Colonic mucosa (tissue), 4 donors: ENCODE data around the gene AP3S2. TPM values are rescaled to one million over a fixed set of nuclear protein-coding genes. Genes with fewer than 3 reads are reported as not detected.
"Not testable (repeated sequence)": the region's sequence is repeated elsewhere in the genome, so short reads cannot be mapped to it uniquely, and the experiment has no call there.

Experiments used
- DNase-seq: peaks from one replicate; pipeline ENCODE4 v3.0.0-alpha.2; 2020
- H3K27ac ChIP-seq: fragments of 200-600 bp; one replicate; pipeline ENCODE4 v1.8.0; 2021
- H3K27me3 ChIP-seq: fragments of 200-600 bp; one replicate; pipeline ENCODE4 v1.8.0; 2021
- H3K36me3 ChIP-seq: fragments of 200-600 bp; one replicate; pipeline ENCODE4 v1.8.0; 2021
- H3K4me1 ChIP-seq: fragments of 200-600 bp; one replicate; pipeline ENCODE4 v1.8.0; 2021; ENCODE audit warnings: mild to moderate bottlenecking
- H3K4me3 ChIP-seq: fragments of 200-600 bp; one replicate; pipeline ENCODE4 v1.8.0; 2021
- H3K9ac ChIP-seq, 2 donors: one replicate each; pipeline ENCODE4 v1.7.0; 2013; ENCODE audit warnings: control low read depth in 2 of 2, low read depth in 2 of 2, low read length in 2 of 2
- H3K9me3 ChIP-seq: fragments of 200-600 bp; one replicate; pipeline ENCODE4 v1.8.0; 2021
- intact Hi-C: fragments of 100-400 bp; cut with DNase I; formaldehyde crosslinking; loops from one replicate; pipeline ENCODE4 v1.14.1; 2022
- total RNA-seq, 2 donors: library from RNA; stranded (reverse); fragmentation: NEBNext Ultra II Directional in 1 of 2; extraction: Animal tissue kit (Norgen Biotek cat#: 25700) in 1 of 2; gene quantifications; one replicate each; pipeline ENCODE4 v1.2.1, GENCODE V29; 2021
- TF ChIP-seq, protein P1 (sequence below): fragments of 200-600 bp; IDR thresholded peaks from one replicate; pipeline ENCODE4 v1.8.0; 2022; ENCODE audit warnings: antibody characterized with exemption, mild to moderate bottlenecking
- donor health status: healthy.
- donor health status: DM: no; HTN: no; CAD: no.
- donor health status: DM: no; HTN: no; CAD: no.

The AP3S2 gene
- total RNA-seq, 2 donors from 2014 or later: 44.5 to 48.6 TPM

DNA sequence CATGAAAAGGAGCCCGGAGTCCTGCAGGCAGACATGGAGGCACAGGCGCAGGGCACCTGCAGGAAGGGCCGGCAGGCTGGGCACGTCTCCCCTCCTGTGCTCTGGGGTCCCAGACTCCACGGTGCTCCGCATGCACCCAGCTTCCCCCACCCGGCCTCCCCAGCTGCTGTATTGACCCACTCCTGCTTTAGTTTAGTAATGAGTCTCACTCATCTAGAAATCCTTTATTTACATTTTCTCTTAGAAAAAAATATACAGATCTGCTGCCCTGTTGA is 109.2 kb downstream of the AP3S2 start:
- no peak for DNase-seq
- Histone ChIP-seq H3K4me3 (no peak overlapping the region), H3K36me3 (no peaks in the 10 kb centered on the region), H3K27me3 (no peaks in the 10 kb centered on the region), H3K27ac (peak overlapping the region; percentile 93), H3K9ac (peak overlapping the region; percentile 6 to 73), H3K9me3 (no peaks in the 10 kb centered on the region), H3K4me1 (peaks cover 28% of the 10 kb centered on the region)
- TF ChIP-seq, protein P1, sequence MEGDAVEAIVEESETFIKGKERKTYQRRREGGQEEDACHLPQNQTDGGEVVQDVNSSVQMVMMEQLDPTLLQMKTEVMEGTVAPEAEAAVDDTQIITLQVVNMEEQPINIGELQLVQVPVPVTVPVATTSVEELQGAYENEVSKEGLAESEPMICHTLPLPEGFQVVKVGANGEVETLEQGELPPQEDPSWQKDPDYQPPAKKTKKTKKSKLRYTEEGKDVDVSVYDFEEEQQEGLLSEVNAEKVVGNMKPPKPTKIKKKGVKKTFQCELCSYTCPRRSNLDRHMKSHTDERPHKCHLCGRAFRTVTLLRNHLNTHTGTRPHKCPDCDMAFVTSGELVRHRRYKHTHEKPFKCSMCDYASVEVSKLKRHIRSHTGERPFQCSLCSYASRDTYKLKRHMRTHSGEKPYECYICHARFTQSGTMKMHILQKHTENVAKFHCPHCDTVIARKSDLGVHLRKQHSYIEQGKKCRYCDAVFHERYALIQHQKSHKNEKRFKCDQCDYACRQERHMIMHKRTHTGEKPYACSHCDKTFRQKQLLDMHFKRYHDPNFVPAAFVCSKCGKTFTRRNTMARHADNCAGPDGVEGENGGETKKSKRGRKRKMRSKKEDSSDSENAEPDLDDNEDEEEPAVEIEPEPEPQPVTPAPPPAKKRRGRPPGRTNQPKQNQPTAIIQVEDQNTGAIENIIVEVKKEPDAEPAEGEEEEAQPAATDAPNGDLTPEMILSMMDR: no peak
- intact Hi-C loops: no loop called here

DNA sequence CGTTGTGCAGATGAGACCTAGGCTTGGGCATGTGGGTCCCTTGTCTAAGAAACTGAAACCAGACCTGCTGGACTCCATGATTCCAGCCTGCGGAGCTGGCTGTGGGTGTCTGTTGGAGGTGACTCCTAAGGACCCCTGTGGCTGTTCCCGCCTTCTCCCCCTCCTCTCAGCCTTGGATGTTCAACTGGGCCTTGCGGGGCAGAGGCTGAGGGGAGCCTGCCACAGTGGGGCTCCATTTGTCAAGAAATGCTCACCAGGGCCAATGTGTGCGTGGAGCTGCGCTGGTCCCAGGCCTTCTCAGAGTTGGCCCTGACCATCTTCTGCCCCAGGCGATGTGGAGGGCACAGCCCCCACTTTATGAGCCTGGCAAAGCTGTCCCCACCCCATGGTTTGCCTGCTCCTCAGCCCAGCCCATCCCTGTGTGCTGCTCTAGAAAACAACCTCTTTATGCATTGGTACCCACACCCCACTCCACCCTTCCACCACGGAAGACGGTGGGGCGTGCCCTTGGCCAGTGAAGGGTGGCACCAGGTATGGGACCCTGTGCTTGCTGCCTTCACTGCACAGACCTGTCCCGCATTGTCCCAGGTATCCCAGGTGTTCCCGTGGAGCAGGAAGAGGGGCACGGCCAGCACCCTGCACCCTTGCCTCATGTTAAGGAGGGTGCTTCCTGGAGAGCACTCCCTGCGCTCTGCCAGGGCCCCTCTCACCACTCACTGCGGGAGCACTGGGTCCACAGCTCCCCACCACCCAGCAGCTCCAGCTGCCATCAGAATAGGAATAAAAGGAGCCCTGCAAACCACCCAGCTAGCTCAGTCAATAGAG is 109.7 kb downstream of the AP3S2 start:
- Histone ChIP-seq H3K4me1 (peaks cover 28% of the 10 kb centered on the region), H3K27ac (peak overlapping the region; percentile 93)
- peak; percentile 86 for DNase-seq

DNA sequence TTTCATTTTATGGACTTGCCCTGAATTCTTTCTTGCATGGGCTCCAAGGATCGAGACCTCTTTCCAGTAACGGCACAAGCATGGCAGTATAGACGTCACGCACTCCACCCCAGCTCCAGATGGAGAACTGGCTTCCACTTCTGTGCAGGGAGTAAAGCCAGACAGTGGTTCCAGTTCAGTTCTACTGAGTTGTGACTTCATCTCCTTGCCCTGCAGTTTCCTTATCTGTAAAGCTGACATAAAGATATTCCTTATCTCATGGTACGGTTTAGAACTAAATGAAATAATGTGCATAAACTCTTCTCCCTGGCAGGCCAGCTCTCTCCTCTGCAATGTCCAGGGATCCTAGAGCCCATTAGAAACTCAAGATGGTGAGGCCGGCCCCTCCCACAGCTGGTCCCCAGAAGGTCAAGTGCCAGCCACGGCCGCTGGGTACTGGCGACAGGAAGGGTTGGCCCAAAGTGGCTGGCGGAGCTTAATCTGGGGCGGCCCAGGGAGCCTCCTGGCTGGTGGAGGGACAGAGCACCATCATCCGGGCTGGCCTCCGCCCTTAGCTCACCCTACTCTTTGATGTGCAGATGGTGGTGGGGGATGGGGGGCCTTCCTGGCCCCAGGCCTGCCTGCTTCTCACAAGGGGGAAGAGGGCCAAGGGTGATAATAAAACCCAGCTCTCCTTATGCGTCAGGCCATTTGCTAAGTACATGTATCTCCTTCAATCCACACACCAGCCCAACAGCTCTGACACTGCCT is 110.5 kb downstream of the AP3S2 start:
- peak; percentile 50 for DNase-seq

More for the DNA sequence above, 109.7 kb downstream of the AP3S2 start:
- Histone ChIP-seq H3K36me3 (no peaks in the 10 kb centered on the region), H3K27me3 (no peaks in the 10 kb centered on the region), H3K9me3 (no peaks in the 10 kb centered on the region), H3K4me3 (no peak overlapping the region), H3K9ac (peak overlapping the region; percentile 6 to 73)
- intact Hi-C loops: no loop called here
- TF ChIP-seq, protein P1: no peak

DNA sequence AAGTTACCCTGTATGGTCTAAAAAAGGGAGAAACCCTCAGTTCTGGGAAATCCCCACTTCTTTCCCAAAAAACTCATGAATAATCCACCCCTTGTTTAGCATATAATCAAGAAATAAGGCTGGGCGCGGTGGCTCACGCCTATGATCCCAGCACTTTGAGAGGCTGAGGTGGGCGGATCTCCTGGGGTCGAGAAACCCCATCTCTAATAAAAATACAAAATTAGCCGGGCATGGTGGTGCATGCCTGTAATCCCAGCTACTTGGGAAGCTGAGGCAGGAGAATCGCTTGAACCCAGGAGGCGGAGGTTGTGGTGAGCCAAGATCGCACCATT is 111.2 kb downstream of the AP3S2 start:
- DNase-seq, intact Hi-C loops, H3K36me3 ChIP-seq, H3K27me3 ChIP-seq, H3K9ac ChIP-seq, H3K9me3 ChIP-seq, H3K4me3 ChIP-seq: not testable (repeated sequence)
- peak overlapping the region; percentile 93 for H3K27ac ChIP-seq
- peaks cover 28% of the 10 kb centered on the region for H3K4me1 ChIP-seq

More for the DNA sequence above, 110.5 kb downstream of the AP3S2 start:
- no peak overlapping the region for H3K4me3 ChIP-seq
- H3K27me3 ChIP-seq: no peaks in the 10 kb centered on the region
- H3K9me3 ChIP-seq: no peaks in the 10 kb centered on the region
- TF ChIP-seq, protein P1: no peak
- H3K4me1 ChIP-seq: peaks cover 28% of the 10 kb centered on the region
- H3K27ac ChIP-seq: peak overlapping the region; percentile 93
- H3K36me3 ChIP-seq: no peaks in the 10 kb centered on the region
- intact Hi-C loops: no loop called here
- H3K9ac ChIP-seq: peak overlapping the region in 1 of 2 donors; percentile 73

DNA sequence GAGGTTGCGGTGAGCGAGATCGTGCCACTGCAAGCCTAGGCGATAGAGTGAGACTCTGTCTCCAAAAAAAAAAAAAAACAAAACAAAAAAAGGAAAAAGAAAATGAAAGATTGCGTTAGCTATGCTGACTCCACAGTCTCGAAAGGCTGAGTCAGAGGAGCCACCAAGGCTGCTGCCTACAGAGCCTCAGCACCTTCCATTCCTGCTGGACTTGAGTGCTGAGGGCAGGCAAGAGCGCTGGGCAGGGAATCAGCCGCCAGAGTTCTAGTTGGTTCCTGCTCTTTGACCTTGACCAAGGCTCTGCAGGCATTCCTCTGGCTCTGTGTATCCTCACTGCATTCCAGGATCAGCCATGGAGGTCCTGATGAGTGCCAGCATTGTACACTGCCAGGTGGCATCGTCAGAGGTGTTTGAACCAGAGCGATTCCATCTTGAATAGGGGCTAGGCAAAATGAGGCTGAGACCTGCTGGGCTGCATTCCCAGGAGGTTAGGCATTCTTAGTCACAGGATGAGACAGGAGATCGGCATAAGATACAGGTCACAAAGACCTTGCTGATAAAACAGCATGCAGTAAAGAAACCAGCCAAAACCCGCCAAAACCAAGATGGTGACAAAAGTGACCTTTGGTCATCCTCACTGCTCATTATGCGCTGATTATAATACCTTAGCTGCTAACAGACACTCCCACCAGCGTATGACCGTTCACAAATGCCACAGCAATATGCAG is 111.7 kb downstream of the AP3S2 start:
- Histone ChIP-seq H3K36me3 (no peaks in the 10 kb centered on the region), H3K27ac (peak overlapping the region; percentile 93), H3K4me1 (peaks cover 28% of the 10 kb centered on the region), H3K9me3 (no peaks in the 10 kb centered on the region), H3K9ac (no peak overlapping the region), H3K4me3 (no peak overlapping the region), H3K27me3 (no peaks in the 10 kb centered on the region)
- TF ChIP-seq, protein P1: no peak
- intact Hi-C loops: no loop called here
- DNase-seq: no peak
